PC-9 (cell line): ENCODE data around the gene ST3GAL6.

Source experiments
- CTCF ChIP-seq: fragments of 200-600 bp; sonication (generic); conservative IDR thresholded peaks from 2 replicates; pipeline ENCODE4 v1.6.1; 2017; ENCODE audit warnings: mixed run types, antibody characterized with exemption, mild to moderate bottlenecking, moderate library complexity
- EZH2 ChIP-seq: fragments of 200-600 bp; sonication (generic); IDR thresholded peaks from 2 replicates; pipeline ENCODE4 v1.8.0; 2017; ENCODE audit warnings: antibody characterized with exemption, low read depth

GRCh38 chr3:98746882-98747281, 16.3 kb upstream of the ST3GAL6 start:
- TF ChIP-seq EZH2 (no peak), CTCF (no peak)
